Measurements from ENCODE around the gene LRRC56. TPM values are rescaled to one million over a fixed set of nuclear protein-coding genes. Genes with fewer than 3 reads are reported as not detected.

The LRRC56 gene
- total and polyA plus RNA-seq, 2 experiments from 2014 or later: 0.86 to 1.3 TPM

DNA sequence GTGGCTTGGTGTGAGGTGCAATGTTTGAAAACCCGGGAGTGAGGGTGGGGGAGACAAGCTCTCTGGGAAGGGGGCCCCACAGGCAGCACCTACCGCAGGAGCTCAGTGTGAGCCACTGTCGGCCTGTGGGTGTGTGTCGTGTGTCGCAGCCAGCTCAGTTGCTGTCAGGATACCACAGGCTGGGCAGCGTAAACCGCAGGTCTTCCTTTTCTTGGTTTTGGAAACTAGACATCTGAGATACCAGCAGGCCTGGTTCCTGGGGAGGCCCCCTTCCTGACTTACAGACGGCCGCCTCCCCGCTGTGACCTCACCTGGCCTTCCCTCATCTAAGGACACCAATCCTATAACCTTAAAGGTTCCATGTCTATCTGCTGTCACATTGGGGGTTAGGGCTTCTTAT is 59.0 kb downstream of the LRRC56 start:
- DNase-seq: no peak
- H4K20me1 ChIP-seq (ENCODE audit: insufficient read depth): no peaks in the 10 kb centered on the region
- H3K9ac ChIP-seq: no peak overlapping the region
- no peaks in the 10 kb centered on the region for H3F3A ChIP-seq (ENCODE audit: insufficient read depth)
- no peak overlapping the region for H2AFZ ChIP-seq
- no peak overlapping the region for H3K4me2 ChIP-seq (ENCODE audit: unreplicated experiment)
- H3K79me2 ChIP-seq (ENCODE audit: insufficient read depth): peaks cover 59% of the 10 kb centered on the region
- H3K4me1 ChIP-seq (ENCODE audit: insufficient read depth): no peaks in the 10 kb centered on the region
- in situ Hi-C loops (cut with MboI): no loop called here
- H3K9me3 ChIP-seq (ENCODE audit: low read depth): no peaks in the 10 kb centered on the region
- H3K4me3 ChIP-seq: no peak overlapping the region
- H3K27ac ChIP-seq: no peak overlapping the region
- H3K9me2 ChIP-seq (ENCODE audit: insufficient read depth): no peaks in the 10 kb centered on the region
- no peaks in the 10 kb centered on the region for H3K27me3 ChIP-seq (replicated peaks; ENCODE audit: insufficient read depth)
- 87 to 89% methylated on average over 8 to 10 of the region's 10 CpGs for whole genome bisulfite sequencing, 2 experiments (ENCODE audit: low coverage in 1 of 2, low lambda C conversion rate in 2 of 2, missing lambda C conversion rate in 2 of 2)
- H3K36me3 ChIP-seq (ENCODE audit: low read depth): no peaks in the 10 kb centered on the region; the same call in 1 of the 2 replicates
- TF ChIP-seq EZH2 (IDR thresholded peaks at IDR 0.05; ENCODE audit: insufficient read depth, poor library complexity, severe bottlenecking): no peak
- TF ChIP-seq EZH2phosphoT487 (IDR thresholded peaks at IDR 0.05; ENCODE audit: insufficient read depth, low read depth): no peak

DNA sequence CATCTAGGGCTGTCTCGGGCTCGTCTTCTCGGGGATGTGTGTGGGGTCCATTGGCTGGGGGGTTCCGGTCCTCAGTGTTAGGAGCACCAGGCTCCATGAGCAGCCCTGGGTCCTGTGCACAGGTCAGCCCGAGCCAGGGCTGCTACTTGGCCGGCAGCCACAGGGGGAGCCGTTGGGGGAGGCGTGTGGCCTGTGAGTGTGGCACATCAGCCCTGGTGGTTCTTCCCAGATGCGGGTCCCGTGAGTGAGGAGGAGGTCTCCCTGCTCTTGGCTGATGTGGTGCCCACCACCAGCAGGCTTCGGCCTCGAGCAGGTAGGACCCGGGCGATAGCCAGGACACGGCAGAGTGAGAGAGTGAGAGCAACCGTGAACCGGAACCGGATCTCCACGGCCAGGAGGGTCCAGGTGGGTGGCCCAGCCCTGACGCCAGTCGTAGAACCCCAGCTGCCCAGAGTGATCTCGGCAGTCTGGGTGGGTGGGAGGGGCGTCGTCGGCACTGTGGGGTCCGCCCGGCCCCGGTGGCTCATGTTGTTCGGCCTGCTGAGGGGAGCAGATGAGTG is 59.9 kb downstream of the LRRC56 start:
- H3K36me3 ChIP-seq (ENCODE audit: low read depth): no peaks in the 10 kb centered on the region; the same call in 1 of the 2 replicates
- H3K4me3 ChIP-seq: no peak overlapping the region
- H4K20me1 ChIP-seq (ENCODE audit: insufficient read depth): no peaks in the 10 kb centered on the region
- no peak overlapping the region for H3K4me2 ChIP-seq (ENCODE audit: unreplicated experiment)
- no peak overlapping the region for H3K27ac ChIP-seq
- 89 to 92% methylated on average over 21 to 29 of the region's 29 CpGs for WGBS, 2 experiments (ENCODE audit: low coverage in 1 of 2, low lambda C conversion rate in 2 of 2, missing lambda C conversion rate in 2 of 2)
- in situ Hi-C loops (cut with MboI): no loop called here
- TF ChIP-seq EZH2phosphoT487 (IDR thresholded peaks at IDR 0.05; ENCODE audit: insufficient read depth, low read depth): no peak
- TF ChIP-seq EZH2 (IDR thresholded peaks at IDR 0.05; ENCODE audit: insufficient read depth, poor library complexity, severe bottlenecking): no peak
- peaks cover 61% of the 10 kb centered on the region for H3K79me2 ChIP-seq (ENCODE audit: insufficient read depth)
- no peaks in the 10 kb centered on the region for H3K9me3 ChIP-seq (ENCODE audit: low read depth)
- DNase-seq: no peak
- no peak overlapping the region for H3K9ac ChIP-seq
- no peak overlapping the region for H2AFZ ChIP-seq
- no peaks in the 10 kb centered on the region for H3K4me1 ChIP-seq (ENCODE audit: insufficient read depth)
- no peaks in the 10 kb centered on the region for H3K9me2 ChIP-seq (ENCODE audit: insufficient read depth)
- H3F3A ChIP-seq (ENCODE audit: insufficient read depth): no peaks in the 10 kb centered on the region
- H3K27me3 ChIP-seq (replicated peaks; ENCODE audit: insufficient read depth): no peaks in the 10 kb centered on the region

- peaks cover 56% of the 10 kb centered on the region for H3K79me2 ChIP-seq (ENCODE audit: insufficient read depth)
- 91 to 94% methylated on average over 20 to 30 of the region's 30 CpGs for whole genome bisulfite sequencing, 2 experiments (ENCODE audit: low coverage in 1 of 2, low lambda C conversion rate in 2 of 2, missing lambda C conversion rate in 2 of 2)
- no peaks in the 10 kb centered on the region for H3F3A ChIP-seq (ENCODE audit: insufficient read depth)
- no peaks in the 10 kb centered on the region for H3K27me3 ChIP-seq (replicated peaks; ENCODE audit: insufficient read depth)
- H4K20me1 ChIP-seq (ENCODE audit: insufficient read depth): no peaks in the 10 kb centered on the region
- no peak overlapping the region for H3K4me3 ChIP-seq
- TF ChIP-seq EZH2phosphoT487 (IDR thresholded peaks at IDR 0.05; ENCODE audit: insufficient read depth, low read depth) (no peak), EZH2 (IDR thresholded peaks at IDR 0.05; ENCODE audit: insufficient read depth, poor library complexity, severe bottlenecking) (no peak)
- H3K36me3 ChIP-seq (ENCODE audit: low read depth): no peaks in the 10 kb centered on the region; the same call in 1 of the 2 replicates
- H3K9ac ChIP-seq: no peak overlapping the region
- no peak overlapping the region for H2AFZ ChIP-seq
- no peaks in the 10 kb centered on the region for H3K9me2 ChIP-seq (ENCODE audit: insufficient read depth)
- no peak overlapping the region for H3K4me2 ChIP-seq (ENCODE audit: unreplicated experiment)
- no peaks in the 10 kb centered on the region for H3K4me1 ChIP-seq (ENCODE audit: insufficient read depth)
- DNase-seq: no peak
- H3K27ac ChIP-seq: no peak overlapping the region
- H3K9me3 ChIP-seq (ENCODE audit: low read depth): no peaks in the 10 kb centered on the region
- in situ Hi-C loops (cut with MboI): no loop called here
These were observed 60.8 kb downstream of the LRRC56 start for GRCh38 chr11:598005-598680.

DNA sequence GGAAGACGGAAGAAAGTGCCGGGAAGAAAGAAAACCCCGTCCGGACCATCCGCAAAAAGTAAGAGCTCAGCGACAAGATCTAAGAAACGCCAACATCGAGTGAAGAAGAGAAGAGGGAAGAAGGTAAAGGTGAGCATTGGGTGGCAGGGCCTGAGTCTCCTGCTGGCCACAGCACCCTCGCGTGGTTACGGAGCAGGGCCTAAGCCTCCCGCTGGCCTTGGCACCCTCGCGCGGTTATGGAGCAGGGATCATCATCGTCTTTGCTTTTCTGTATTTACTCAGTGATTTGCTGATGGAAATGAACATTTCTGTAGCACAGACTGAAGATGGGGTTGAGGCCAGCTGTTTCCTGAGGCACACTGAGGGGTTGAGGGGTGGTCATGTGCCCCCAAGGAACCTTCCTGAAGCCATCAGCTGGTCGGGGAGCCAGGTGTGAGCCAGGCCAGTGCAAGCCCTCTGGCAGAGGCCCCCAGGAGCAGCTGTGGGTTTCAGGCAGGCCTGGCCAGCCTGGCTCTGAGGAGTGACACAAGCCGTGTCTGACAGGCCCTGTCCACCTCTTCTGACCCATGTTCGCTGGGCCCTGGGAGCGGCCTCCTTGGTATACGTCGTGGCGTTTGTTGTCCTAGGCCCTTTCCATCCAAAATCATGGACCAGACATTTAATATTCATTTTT is 64.4 kb downstream of the LRRC56 start:
- 95 to 97% methylated on average over 23 of the region's 23 CpGs for WGBS, 2 experiments (ENCODE audit: low coverage in 1 of 2, low lambda C conversion rate in 2 of 2, missing lambda C conversion rate in 2 of 2)
- Histone ChIP-seq H2AFZ (no peak overlapping the region), H3K27me3 (replicated peaks; ENCODE audit: insufficient read depth) (no peaks in the 10 kb centered on the region), H3K36me3 (ENCODE audit: low read depth) (peaks cover 12% of the 10 kb centered on the region; the same call in 1 of the 2 replicates), H3K9me2 (ENCODE audit: insufficient read depth) (no peaks in the 10 kb centered on the region), H3F3A (ENCODE audit: insufficient read depth) (no peaks in the 10 kb centered on the region), H4K20me1 (ENCODE audit: insufficient read depth) (no peaks in the 10 kb centered on the region), H3K79me2 (ENCODE audit: insufficient read depth) (peaks cover 24% of the 10 kb centered on the region), H3K9me3 (ENCODE audit: low read depth) (no peaks in the 10 kb centered on the region), H3K4me3 (no peak overlapping the region), H3K4me2 (ENCODE audit: unreplicated experiment) (no peak overlapping the region), H3K9ac (no peak overlapping the region), H3K4me1 (ENCODE audit: insufficient read depth) (no peaks in the 10 kb centered on the region), H3K27ac (no peak overlapping the region)
- in situ Hi-C loops (cut with MboI): no loop called here
- no peak for TF ChIP-seq EZH2 (IDR thresholded peaks at IDR 0.05; ENCODE audit: insufficient read depth, poor library complexity, severe bottlenecking)
- no peak for TF ChIP-seq EZH2phosphoT487 (IDR thresholded peaks at IDR 0.05; ENCODE audit: insufficient read depth, low read depth)
- DNase-seq: no peak
